Non-pigmented ciliary epithelial cell (primary cell): ENCODE results near the gene DNAJB6.
"Not testable (repeated sequence)": the region's sequence is repeated elsewhere in the genome, so short reads cannot be mapped to it uniquely, and the experiment has no call there.

Experiments used
- DNase-seq: peaks from one replicate; pipeline ENCODE4 v3.0.0-alpha.2; 2010; ENCODE audit warnings: low read depth

The DNAJB6 gene

DNA sequence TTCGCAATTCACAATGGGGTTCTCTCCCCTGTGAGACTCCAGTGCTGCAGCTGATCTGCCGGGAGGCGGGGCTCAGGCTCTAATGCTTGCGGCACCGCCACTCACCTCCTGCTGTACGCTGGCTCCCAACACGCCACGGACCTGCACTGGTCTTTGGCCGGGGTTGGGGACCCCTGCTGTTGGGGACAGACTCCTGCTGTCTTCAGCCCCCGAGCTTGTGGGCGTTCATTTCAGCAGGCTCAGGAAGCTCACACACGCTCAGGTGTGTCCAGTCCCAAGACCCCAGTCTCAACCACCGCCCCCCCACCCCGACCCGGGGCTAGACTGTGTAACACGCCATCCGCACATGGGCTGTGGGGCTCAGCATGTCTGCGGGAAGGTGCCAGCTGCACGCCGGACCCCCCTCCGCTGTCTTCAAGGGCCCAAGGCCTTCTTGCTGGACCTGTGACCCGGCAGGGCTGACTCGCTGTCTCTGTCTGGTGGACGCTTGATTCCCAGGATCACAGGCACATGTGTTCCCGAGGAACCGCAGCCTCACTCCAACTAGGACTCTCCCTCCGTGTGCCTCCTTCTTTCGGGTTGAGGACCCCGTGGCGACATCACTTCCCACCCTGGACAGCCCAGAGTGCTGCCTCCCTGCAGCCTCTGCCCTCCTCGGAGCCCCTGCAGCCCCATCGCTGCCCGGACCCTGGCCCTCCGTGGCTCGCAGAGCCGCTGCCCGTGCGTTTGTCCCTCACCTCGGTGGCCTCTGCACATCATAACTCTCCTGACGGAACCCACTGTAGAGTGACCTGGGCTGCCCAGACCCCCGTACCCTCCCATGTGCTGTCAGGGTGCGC, 106.4 kb downstream of the DNAJB6 start:
- no peak for DNase-seq

- DNase-seq, result no peak
These were observed 107.4 kb downstream of the DNAJB6 start for GRCh38 chr7:157444011-157444842.

DNA sequence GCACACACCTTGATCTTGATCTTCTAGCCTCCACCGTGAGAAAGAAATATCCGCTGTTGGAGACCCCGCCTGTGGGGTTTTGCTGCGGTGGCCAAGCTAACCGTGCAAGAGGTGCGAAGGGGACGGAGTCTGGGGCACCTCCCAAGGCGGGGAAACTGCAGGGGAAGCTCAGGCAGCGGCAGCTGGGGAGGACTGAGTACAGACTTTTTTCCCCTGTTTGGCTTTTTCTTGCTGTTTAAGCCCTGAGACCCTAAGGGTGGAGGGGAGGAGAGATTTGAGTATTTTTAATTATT, 108.0 kb downstream of the DNAJB6 start:
- DNase-seq, result no peak

DNA sequence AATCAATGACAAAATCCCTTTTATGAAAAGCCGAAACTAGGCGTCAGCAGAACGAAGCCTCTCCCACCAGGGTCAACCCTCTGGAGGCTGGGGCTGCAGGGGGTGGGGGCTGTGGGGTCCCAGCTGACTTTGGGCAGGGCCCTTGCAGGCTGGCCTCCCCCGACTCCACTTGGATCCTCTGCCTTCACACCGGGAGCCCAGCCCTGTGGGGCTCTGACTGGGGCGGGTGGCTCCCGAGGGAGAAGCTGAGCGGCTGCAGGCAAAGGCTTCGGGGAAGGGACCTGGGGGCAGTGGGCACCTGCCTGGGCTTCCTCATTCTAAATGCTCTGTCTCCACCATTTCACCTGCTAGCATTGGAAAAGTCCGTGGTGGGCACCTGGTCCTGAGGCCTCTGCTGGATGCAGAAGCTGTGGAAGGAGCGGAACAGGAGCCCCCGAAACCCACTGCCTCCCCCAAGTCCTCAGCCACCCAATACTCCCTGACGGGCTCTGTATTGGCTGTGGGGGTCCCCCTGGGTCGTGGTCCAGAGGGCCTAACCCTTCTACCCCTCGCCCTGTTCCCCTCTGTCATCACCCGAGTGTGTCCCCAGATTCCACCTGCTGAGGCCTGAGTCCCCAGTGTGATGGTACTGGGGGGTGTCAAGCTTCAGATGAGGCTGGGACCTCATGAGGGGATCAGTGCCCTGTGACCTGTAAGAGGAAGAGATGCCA, 108.6 kb downstream of the DNAJB6 start:
- DNase-seq, result no peak

DNA sequence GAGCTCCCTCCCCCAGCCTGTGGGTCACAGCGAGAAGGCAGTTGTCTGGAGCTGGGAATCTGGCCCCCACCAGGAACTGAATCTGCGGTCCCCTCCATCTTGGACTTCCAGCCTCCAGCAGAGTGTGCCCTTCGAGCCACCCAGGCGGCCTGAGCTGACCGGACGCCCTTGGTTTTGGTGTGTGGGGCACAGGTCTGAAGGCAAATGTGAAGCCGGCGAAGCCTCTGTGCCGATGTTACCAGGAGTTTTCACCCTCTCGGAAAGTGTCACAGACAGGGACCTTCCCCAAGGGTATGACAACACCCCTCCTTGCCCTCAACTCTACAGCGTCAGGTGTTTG, 109.1 kb downstream of the DNAJB6 start:
- DNase-seq, result no peak

DNA sequence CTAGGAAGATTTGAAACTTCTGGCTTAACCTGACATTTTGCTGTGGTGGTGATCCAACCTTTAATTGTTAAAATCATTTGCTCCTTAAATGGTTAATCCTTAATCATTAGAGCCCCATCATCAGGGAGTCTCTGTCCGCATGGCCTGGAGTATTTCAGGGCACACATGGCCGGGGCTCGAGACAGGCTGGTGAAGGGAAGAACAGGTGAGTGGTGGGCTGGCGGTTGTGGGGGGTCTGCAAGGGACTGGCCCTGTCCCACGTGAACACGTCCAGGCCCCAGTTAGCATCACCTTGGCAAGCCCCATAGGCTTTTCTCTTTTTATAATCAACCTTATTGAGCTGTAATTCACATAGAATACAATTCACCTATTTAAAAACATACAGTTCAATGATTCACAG, 109.5 kb downstream of the DNAJB6 start:
- no peak for DNase-seq

GRCh38 chr7:157454003-157454402, 117.2 kb downstream of the DNAJB6 start:
- DNase-seq, result not testable (repeated sequence)

DNA sequence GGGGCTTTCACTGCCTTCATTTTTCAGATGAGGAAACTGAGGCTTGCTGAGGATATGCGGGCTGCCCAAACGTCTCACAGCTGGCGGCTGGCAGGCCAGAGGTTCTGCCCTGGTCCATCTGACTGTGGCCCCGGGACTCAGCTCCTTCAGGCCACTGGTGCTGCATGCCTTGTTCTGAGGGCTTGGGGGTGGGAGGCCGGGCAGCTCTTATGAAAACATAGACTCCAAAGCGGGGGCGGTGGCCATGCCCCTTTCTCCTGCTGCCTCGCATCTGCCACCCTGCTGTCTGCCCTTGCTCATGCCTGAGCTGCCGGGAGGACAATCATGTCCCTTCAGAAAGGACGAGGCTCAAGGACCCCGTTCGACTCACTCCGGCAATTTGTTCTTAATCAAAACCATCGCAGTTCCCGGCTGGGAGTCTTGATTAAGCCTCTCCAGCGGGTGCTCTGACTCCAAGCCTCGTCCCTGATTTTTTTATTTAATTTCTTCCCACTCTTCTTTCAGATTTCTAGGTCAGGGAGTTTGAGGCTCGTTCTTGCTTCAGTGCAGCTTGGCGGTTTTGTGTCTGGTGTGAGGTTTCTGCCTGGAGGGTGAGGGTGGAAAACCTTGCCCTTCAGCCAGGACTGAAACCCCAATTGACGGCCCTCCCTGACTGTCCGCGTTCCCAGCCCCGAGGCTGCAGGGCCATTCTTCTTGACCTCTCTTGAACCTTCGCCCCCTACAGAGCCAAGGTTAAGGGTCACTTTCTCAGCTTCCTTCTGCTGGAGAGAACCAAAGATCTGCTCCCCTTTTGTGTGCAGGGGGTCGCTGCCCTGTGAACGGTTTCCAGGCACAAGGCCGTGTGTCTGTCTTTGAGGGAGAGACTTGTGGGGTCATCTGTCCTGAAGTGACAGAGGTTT, 120.8 kb downstream of the DNAJB6 start:
- DNase-seq, result no peak

- DNase-seq, result no peak
These were observed 121.4 kb downstream of the DNAJB6 start for GRCh38 chr7:157458254-157458633.

DNA sequence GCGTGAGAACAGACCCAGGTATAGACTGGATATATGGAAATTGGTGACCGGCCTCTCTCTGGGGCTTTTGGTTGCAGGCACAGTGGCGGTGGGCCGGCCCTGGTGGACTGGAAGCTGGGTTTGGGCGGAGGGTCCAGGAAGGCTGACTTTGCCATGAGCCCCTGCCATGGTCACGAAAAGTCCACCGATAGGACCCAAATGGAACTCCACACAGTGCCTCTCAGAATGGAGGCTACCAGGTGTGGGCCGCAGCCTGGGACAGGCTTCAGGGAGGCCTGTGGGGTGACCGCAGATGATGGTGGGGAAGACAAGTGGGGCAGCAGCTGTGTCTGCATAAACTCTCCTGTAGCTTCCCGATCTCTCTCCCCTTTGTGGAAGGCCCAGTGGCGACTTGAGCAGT, 123.2 kb downstream of the DNAJB6 start:
- DNase-seq, result no peak

GRCh38 chr7:157460721-157461120, 123.9 kb downstream of the DNAJB6 start:
- no peak for DNase-seq

DNA sequence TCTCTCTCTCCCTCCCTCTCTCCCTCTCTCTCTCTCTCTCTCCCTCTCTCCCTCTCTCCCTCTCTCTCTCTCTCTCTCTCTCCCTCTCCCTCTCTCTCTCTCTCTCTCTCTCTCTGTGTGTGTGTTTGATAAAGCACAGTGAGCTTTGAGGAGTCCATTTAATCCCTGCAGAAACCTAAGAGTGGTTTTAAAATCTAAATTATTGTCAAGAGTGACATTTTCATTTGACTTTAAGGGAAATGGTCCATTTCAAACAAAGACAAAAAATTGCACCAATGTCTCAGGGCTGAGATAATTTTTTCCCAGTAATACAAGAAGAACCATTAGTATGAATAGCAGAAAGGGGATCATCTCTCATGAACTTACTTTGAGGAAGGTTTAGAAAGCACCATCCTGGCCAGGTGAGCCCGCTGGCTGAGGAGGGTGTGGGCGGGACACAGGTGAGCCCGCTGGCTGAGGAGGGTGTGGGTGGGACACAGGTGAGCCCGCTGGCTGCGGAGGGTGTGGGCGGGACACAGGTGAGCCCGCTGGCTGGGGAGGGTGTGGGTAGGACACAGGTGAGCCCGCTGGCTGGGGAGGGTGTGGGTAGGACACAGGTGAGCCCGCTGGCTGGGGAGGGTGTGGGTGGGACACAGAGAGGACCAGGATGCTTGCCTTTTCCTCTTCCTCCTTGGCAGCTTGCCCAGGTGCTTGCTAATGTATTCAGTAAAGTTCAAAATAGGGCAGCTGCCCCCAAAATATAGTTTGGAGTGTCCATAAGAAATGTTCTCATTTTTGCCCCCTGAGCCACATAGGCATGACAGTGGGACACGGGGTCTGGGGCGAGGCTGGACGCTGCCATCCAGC, 125.0 kb downstream of the DNAJB6 start:
- no peak for DNase-seq

DNA sequence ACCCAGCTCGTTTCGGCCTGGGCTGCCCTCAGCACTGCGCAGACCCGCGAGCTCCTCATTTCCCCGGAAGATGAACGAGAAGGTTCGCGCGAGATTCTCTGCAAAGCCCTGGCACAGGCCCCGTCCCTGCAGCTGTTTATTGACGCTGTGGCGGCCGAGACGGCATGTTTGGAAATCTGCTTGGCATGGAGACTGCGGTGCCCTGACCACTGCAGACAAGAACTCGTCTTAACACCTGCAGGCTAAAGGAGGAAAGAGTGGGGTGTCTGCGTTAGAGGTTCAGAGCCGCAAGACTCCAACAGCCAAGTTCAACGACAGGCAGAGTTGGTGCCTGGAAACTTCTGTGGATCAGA, 125.6 kb downstream of the DNAJB6 start:
- no peak for DNase-seq

- DNase-seq, result no peak
These were observed 126.0 kb downstream of the DNAJB6 start for GRCh38 chr7:157462840-157463239.

GRCh38 chr7:157463245-157463644, 126.4 kb downstream of the DNAJB6 start:
- no peak for DNase-seq

DNA sequence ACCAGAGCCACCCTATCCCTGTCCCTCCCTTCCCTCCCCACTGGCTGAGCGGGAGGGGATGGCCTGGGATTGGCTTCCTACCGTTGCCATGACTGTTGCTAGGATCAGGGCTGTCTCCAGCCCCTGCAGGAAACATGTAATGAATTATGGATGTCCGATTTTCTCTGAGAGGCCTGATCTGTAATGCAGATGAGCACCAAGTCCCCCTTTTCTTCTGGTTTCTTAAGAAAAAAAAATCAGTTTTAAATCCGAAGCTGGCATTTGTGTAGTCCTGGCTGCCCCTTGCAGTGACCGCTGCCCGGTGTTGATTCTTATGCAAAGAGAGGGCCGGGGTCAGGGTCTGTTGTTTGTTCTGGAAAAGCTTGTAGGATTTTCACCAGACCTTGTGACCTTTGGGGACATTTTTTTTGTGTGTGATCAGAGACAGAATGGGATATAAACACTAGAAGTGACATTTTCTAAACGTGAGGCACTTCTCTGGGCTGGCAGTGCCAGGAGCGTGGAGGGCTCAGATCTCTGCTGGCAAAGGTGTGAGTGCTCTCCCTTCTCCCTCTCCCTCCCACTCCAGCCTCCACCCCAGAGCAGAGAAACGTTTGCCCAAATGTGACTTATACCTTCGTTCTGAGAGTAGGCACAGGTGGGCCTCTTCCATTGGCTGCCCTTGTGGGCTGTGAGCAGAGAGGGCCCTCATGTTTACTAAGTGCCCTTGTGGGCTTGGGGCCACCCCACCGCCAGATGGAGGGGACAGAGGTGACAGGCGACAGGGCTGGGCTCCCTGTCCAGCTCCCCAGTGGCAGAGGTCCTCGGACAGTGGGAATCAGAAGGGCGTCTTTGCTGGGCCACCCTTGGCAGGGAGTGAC, 127.5 kb downstream of the DNAJB6 start:
- DNase-seq, result no peak

- no peak for DNase-seq
These were observed 128.4 kb downstream of the DNAJB6 start for GRCh38 chr7:157464971-157465886.

DNA sequence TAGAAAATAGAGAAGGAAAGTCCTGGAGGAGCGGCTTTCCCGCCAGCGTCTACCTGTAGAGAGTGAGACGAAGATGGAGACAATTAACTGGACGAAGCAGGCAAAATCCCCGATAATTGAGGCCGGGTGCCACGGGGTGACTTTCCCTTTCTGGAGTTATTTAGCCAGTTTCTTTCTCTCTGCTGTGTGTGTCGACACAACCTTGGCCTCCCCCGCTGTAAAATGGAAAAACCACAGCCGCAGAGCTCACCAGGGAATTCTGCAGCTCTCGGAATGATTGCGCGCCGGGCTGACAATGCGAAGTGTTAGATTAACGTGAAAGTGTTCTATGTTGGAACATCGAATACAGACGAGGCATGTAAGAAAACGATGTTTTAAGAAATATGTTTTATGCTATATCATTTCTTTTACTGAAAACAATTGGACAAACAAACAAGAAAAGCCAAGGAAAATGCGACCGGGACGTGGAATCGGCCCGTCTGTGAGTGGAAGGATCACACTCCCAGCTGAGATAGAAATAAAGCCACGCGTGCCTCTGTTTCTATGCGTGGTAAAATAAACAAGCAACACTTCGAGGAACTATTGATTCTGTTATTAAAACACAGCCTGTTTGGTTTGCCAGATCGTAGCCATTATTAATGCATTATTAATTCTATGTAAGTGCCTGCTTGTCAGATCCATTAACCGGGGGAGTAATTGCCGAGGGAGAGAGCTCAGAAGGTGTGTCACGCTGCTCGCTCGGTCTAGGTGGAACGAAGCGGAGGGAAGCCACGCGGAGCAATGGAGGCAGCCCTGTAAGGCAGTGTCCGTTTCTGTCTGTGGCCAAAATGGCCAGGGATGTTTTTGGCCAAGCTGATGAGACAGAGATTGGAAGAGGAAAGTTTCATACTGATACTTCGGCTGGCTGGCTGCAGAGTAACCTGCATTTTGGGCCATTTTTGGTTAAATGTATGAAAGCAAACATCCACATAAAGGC, 129.4 kb downstream of the DNAJB6 start:
- DNase-seq, result no peak
